Transverse colon (tissue), 4 donors: ENCODE results near the gene ATF2. TPM values are rescaled to one million over a fixed set of nuclear protein-coding genes. Genes with fewer than 3 reads are reported as not detected.

Experiments
- DNase-seq: peaks from one replicate; pipeline ENCODE4 v3.0.0-alpha.2; 2019
- H3K27ac ChIP-seq, 4 donors: fragments of 200-600 bp; sonication (generic); 2 replicates each; pipeline ENCODE4 v1.5.1; 2016 to 2018; ENCODE audit warnings: inconsistent platforms in 4 of 4
- H3K27me3 ChIP-seq: fragments of 200-600 bp; sonication (generic); 2 replicates; pipeline ENCODE4 v1.5.1; 2017; ENCODE audit warnings: inconsistent platforms
- H3K36me3 ChIP-seq, 4 donors: fragments of 200-600 bp; sonication (generic); 2 replicates each; pipeline ENCODE4 v1.5.1; 2017 to 2019; ENCODE audit warnings: inconsistent platforms in 4 of 4
- H3K4me1 ChIP-seq, 4 donors: fragments of 200-600 bp; sonication (generic); 2 replicates each; pipeline ENCODE4 v1.5.1; 2017 to 2020; ENCODE audit warnings: inconsistent platforms in 4 of 4
- H3K4me3 ChIP-seq, 4 donors: fragments of 200-600 bp; sonication (generic); 1 replicate in 1 of 4; 2 replicates in 3 of 4; pipeline versions ENCODE4 v1.5.1 to v1.6.1; 2017 to 2019; ENCODE audit warnings: inconsistent platforms in 4 of 4
- H3K9me3 ChIP-seq, 2 donors: fragments of 200-600 bp; sonication (generic); 2 replicates each; pipeline ENCODE4 v1.5.1; 2017 to 2019; ENCODE audit warnings: inconsistent platforms in 2 of 2
- CTCF ChIP-seq, 5 experiments: fragments of 200-600 bp in 3 of 5; fragments of 450-650 bp in 2 of 5; sonication (generic) in 3 of 5; IDR thresholded peaks; 1 replicate in 2 of 5; 2 replicates in 3 of 5; pipeline ENCODE4 v1.5.1; 2016 to 2017; ENCODE audit warnings: antibody characterized with exemption in 5 of 5, inconsistent platforms in 3 of 5, mild to moderate bottlenecking in 2 of 5, moderate library complexity in 1 of 5
- EP300 ChIP-seq: sonication (generic); formaldehyde crosslinking; IDR thresholded peaks from one replicate; pipeline ENCODE4 v1.6.1; 2017; ENCODE audit warnings: antibody characterized with exemption, low read depth
- POLR2A ChIP-seq: fragments of 450-650 bp; IDR thresholded peaks from one replicate; pipeline ENCODE4 v1.6.1; 2016; ENCODE audit warnings: antibody characterized with exemption, mild to moderate bottlenecking, moderate library complexity
- POLR2AphosphoS5 ChIP-seq, 3 donors: sonication (generic); formaldehyde crosslinking; IDR thresholded peaks; one replicate each; pipeline ENCODE4 v1.6.1; 2016; ENCODE audit warnings: antibody characterized with exemption in 3 of 3
- WGBS, 2 donors: methylation state at CpG; one replicate each; pipeline ENCODE4 v1.1.5; 2018; ENCODE audit warnings: low coverage in 1 of 2; 5-methylcytosine and 5-hydroxymethylcytosine counted together
- in situ Hi-C, 4 donors: fragments of 200-750 bp; cut with MboI; loops; one replicate each; pipeline versions ENCODE4 v1.15.0 to v1.15.1; 2017; ENCODE audit warnings: low sequenced_read_pairs in 3 of 4, low pct_ligation_motif_present in 1 of 4, low pct_unique_long_range_greater_than_20kb in 1 of 4
- intact Hi-C: fragments of 100-400 bp; cut with DNase I; formaldehyde crosslinking; loops from one replicate; pipeline ENCODE4 v1.15.1; 2023; ENCODE audit warnings: low total_unique reads
- total RNA-seq, 4 donors: library from RNA; depleted of rRNA; stranded (reverse); fragments of >200 nt; gene quantifications; one replicate each; pipeline ENCODE4 v1.1.0, GENCODE V29; 2016

ATF2 gene
- total RNA-seq, 4 donors from 2014 or later = 20.2 to 52.9 (median 30.0) TPM

DNA sequence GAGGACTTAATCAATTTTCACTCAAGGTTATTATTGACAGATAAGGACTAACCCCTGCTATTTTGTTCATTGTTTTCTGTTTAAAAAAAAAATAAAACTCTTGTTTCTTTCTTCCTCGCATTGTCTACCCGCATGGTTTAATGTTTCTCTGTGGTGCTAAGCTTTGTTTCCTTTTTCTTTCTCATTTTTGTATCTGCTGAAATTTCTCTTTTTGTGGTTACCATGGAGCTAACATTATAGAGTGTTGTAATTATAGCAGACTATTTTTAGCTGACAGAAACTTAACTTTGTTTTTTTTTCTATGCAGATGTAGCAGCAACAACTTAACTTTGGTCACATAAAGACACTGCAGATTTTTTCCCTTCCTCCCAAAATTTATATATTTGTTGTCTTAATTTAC is 119.7 kb downstream of the ATF2 start:
- Histone ChIP-seq H3K4me3 (no peak overlapping the region), H3K36me3 (no peaks in the 10 kb centered on the region), H3K27ac (no peak overlapping the region), H3K4me1 (no peaks in the 10 kb centered on the region), H3K9me3 (no peaks in the 10 kb centered on the region), H3K27me3 (no peaks in the 10 kb centered on the region)
- intact Hi-C loops (no loop called here), in situ Hi-C loops (no loop called here)
- 67 to 76% methylated on average over 2 of the region's 2 CpGs for WGBS, 2 donors
- DNase-seq = no peak
- no peak for TF ChIP-seq POLR2A
- TF ChIP-seq EP300 = no peak
- TF ChIP-seq POLR2AphosphoS5 (IDR thresholded peaks at IDR 0.05) = no peak
- TF ChIP-seq CTCF (IDR thresholded peaks at IDR 0.05) = no peak

- intact Hi-C loops (no loop called here), in situ Hi-C loops (no loop called here)
- H3K4me1 ChIP-seq = peaks cover 0 to 5% (median 2%) of the 10 kb centered on the region in 4 donors
- H3K36me3 ChIP-seq = no peaks in the 10 kb centered on the region
- no peak overlapping the region for H3K4me3 ChIP-seq
- H3K9me3 ChIP-seq = no peaks in the 10 kb centered on the region
- no peak for DNase-seq
- H3K27me3 ChIP-seq = no peaks in the 10 kb centered on the region
- no peak for TF ChIP-seq EP300
- TF ChIP-seq POLR2A = no peak
- no peak for TF ChIP-seq POLR2AphosphoS5 (IDR thresholded peaks at IDR 0.05)
- no peak for TF ChIP-seq CTCF (IDR thresholded peaks at IDR 0.05)
- WGBS, 2 donors = 83 to 94% methylated on average over 1 to 3 of the region's 3 CpGs
- H3K27ac ChIP-seq = no peak overlapping the region
Measured at GRCh38 chr2:175039490-175039889, 128.5 kb downstream of the ATF2 start.

- WGBS, 2 donors = 83 to 93% methylated on average over 3 to 5 of the region's 5 CpGs
- in situ Hi-C loops (no loop called here), intact Hi-C loops (no loop called here)
- TF ChIP-seq POLR2A (no peak), POLR2AphosphoS5 (IDR thresholded peaks at IDR 0.05) (no peak), EP300 (no peak), CTCF (IDR thresholded peaks at IDR 0.05) (no peak)
- Histone ChIP-seq H3K4me1 (peaks cover 0 to 5% (median 2%) of the 10 kb centered on the region in 4 donors), H3K27ac (no peak overlapping the region), H3K4me3 (no peak overlapping the region), H3K36me3 (no peaks in the 10 kb centered on the region), H3K9me3 (no peaks in the 10 kb centered on the region), H3K27me3 (no peaks in the 10 kb centered on the region)
- no peak for DNase-seq
Measured at GRCh38 chr2:175039031-175039430, 129.0 kb downstream of the ATF2 start.

GRCh38 chr2:175037941-175038340 is 130.1 kb downstream of the ATF2 start:
- DNase-seq = no peak
- no peak overlapping the region for H3K4me3 ChIP-seq
- H3K4me1 ChIP-seq = peaks cover 0 to 5% (median 2%) of the 10 kb centered on the region in 4 donors
- no peak overlapping the region for H3K27ac ChIP-seq
- in situ Hi-C loops = no loop called here
- 75 to 92% methylated on average over 2 of the region's 2 CpGs for WGBS, 2 donors
- intact Hi-C loops = no loop called here
- TF ChIP-seq CTCF (IDR thresholded peaks at IDR 0.05) (no peak), POLR2AphosphoS5 (IDR thresholded peaks at IDR 0.05) (no peak), POLR2A (no peak), EP300 (no peak)
- H3K36me3 ChIP-seq = no peaks in the 10 kb centered on the region
- H3K27me3 ChIP-seq = no peaks in the 10 kb centered on the region
- no peaks in the 10 kb centered on the region for H3K9me3 ChIP-seq
